HG03521 (cell line): Measurements from ENCODE around the gene KIRREL3.
A peak's percentile ranks its signal among the peaks of the same experiment; 100 is the strongest.
"Not testable (repeated sequence)": the region's sequence is repeated elsewhere in the genome, so short reads cannot be mapped to it uniquely, and the experiment has no call there.

Experiments used
- ATAC-seq: cut with Tn5 transposase; IDR thresholded peaks from one replicate; pipeline ENCODE4 v1.9.1; 2021; ENCODE audit warnings: mild to moderate bottlenecking, moderate library complexity; ENCODE audit not compliant: unreplicated experiment

KIRREL3 gene

DNA sequence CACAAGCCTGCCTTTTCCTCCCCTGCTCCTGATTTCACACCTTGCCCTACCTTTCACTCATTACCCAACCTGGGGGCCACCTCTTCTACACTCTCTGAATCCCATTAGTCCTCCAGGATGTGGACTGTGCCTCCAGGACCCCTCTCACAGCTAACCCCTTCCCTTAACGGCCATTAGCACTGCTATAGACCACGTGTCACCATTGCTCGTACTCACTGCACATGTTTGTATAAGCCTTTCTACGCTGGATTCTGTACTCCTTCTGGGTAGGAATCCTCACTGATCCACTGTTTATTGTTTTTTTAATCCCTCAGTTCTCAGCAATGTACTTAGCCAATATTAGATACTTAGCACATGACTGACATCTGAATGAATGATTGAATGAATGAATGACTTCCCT is 40.9 kb downstream of the KIRREL3 start:
- ATAC-seq: no peak

- no peak for ATAC-seq
These were observed 43.9 kb downstream of the KIRREL3 start for GRCh38 chr11:126956635-126957034.

GRCh38 chr11:126952533-126952932 is 48.0 kb downstream of the KIRREL3 start:
- not testable (repeated sequence) for ATAC-seq

DNA sequence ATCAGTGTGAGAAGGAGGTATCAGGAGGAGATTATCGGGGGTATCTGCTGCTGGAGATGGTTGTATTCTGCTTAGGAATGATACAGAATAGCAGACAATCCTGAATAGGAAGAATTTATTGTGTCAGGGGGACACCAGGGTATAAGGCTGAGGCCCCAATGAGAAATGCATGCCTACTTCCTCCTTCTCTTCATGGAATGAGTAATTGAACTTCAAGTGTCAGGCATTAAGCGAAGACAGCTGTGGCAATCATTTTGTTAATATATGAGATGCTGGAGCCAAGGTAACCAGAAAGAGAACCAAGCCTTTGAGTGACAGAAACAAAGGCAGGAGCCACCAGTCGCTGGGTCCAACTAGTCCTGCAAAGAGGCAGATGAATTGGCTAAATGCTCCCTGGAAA is 49.1 kb downstream of the KIRREL3 start:
- no peak for ATAC-seq

DNA sequence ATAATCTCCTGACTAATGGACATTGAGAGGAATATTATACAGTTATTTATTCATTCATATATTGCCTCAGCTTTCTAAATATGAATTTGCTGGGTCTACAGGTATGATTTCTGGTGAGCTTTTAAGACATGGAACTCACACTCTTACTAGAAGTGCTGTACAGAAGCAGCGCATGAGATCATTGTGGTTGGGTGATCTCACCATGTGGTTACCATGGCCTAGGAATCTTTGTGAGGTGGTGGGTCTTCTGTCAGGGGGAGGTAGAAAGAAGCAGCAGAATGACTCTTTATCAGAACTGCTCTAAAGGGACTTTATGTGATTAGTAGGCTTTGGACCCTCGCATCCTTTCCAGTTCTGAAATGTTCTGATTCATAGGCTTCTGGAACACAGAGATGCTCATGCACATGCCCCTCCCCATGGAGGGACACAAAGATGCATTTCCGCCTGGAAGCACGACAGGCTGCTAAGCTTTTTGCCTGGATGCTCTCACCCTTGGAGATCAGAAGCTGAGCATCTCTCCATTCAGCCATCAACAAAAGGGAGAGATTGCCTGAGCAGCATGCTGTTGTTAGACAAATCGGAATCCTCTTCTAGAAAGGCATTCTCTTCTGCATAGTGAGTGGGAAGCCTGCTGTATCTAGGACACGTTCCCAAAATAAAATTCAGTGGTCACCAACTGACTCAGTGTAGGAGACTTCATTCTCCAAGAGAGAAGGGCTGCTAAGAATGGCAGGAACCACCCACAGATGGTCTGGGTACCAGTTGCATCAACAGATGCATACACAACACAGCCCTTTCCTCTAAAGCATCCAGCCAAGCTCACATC is 51.3 kb downstream of the KIRREL3 start:
- ATAC-seq: no peak

- no peak for ATAC-seq
These were observed 52.0 kb downstream of the KIRREL3 start for GRCh38 chr11:126948563-126948962.

- ATAC-seq: no peak
These were observed 55.3 kb downstream of the KIRREL3 start for GRCh38 chr11:126945319-126945718.

DNA sequence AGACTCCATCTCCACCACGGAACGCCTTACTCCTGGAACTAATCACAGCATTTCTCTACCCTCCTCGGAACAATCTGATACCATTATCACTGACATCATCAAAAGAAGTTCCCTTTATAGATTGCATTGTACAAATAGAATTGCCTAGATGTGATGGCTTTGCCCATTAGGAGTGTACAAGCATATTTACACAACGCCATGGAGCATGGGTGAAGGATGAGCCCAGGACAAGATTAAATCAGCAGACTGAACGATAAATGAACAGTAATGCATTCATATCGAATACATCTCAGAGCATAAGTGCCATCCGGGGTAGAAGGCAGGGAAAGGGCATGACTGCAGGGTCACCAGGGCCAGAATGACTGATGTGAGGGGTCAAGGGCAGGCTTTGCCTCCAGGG is 57.3 kb downstream of the KIRREL3 start:
- no peak for ATAC-seq

- no peak for ATAC-seq
These were observed 58.4 kb downstream of the KIRREL3 start for GRCh38 chr11:126942146-126942545.

- ATAC-seq: no peak
These were observed 61.0 kb downstream of the KIRREL3 start for GRCh38 chr11:126939552-126939951.

- no peak for ATAC-seq
These were observed 61.9 kb downstream of the KIRREL3 start for GRCh38 chr11:126938718-126939117.

- no peak for ATAC-seq
These were observed 70.3 kb downstream of the KIRREL3 start for GRCh38 chr11:126930091-126930841.

- no peak for ATAC-seq
These were observed 71.2 kb downstream of the KIRREL3 start for GRCh38 chr11:126929179-126930061.

DNA sequence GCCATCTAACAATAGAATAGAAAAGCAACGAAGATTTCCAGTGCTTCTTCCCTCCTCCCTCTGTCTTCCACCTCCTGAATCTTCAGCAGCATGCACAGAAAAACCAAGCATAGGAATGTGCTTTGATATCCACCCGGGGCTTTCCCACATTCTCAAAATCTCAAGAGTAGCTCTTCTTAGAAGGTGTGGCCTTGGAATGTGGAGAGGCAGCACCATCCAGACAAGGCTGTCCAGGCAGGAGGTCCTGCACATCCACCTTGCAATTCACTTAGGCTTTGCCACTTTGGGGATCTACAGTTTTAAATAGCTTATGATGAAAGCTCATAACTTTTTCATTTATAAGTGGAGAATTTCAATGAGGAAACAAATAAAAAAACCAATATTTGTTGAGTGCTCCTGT is 72.9 kb downstream of the KIRREL3 start:
- no peak for ATAC-seq

DNA sequence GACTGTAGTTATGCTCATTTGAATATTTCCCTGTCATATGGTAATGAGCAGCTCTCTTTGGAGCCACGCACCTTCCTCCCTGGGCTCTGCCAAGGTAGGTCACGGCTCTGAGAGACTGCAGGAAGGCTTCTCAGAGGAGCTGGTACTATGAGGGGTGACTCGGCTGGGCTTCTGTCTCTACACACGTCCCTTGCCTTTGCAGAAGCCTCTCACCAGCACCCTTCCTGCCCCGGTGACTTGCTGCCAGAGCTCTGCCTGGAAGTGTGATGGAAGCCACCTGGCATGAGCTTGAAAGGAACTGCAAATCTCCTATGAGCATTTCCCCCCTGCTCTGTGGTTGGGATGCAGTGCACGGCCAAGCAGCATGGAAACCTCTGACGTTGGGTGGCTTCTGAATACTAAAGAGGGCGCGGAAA is 74.2 kb downstream of the KIRREL3 start:
- no peak for ATAC-seq

GRCh38 chr11:126925321-126926093 is 75.1 kb downstream of the KIRREL3 start:
- ATAC-seq: no peak

DNA sequence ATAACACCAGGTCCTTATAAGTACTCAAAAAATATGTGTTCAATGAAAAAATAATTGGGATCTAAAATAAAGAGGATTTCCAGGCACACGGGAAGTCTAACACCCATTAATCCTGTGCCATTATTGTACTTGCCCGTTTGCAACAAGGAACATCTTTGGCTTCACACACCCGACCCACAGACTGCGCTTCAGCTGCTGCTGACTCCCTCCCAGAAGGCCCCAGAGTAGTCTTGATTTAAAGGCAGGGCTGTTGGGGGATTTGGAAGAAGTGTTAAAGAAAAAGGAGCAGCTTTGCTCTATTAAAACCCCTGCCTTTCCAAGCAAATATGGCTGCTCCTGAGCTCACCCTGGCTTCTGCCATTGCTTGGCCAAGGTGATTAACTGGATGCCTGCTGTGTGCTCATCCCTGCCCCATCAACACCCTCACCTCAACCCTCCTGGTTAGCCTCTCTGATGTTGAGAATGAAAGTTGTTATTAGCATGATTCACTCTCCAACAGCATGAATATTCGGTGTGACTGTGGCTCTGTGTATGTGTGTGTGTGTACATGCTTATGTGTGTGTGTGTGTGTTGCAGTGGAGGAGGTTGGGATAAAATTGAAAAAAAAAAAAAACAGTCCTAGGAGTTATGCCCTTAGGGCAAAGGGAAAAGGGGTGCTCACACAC is 76.1 kb downstream of the KIRREL3 start:
- ATAC-seq: no peak

DNA sequence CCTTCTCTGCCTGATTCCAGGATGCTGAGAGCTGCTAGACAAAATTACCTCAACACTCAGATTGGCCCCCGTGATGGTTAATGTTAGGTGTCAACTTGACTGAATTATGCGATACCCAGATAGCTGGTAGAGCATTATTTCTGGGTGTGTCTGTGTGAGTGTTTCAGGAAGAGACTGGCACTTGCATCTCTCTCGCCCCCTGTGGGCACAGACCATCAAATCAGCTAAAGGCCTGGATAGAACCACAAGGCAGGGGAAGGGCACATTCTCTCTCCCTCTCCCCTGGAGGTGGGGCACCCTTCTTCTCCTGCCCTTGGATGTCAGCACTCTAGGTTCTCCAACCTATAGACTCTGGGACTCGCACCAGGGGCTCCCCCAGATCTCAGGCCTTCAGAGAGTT is 79.7 kb downstream of the KIRREL3 start:
- ATAC-seq: no peak

- ATAC-seq: peak; percentile 37
These were observed 81.3 kb downstream of the KIRREL3 start for GRCh38 chr11:126919147-126919823.
